ENCODE data around the gene MAGI2.

MAGI2 gene

DNA sequence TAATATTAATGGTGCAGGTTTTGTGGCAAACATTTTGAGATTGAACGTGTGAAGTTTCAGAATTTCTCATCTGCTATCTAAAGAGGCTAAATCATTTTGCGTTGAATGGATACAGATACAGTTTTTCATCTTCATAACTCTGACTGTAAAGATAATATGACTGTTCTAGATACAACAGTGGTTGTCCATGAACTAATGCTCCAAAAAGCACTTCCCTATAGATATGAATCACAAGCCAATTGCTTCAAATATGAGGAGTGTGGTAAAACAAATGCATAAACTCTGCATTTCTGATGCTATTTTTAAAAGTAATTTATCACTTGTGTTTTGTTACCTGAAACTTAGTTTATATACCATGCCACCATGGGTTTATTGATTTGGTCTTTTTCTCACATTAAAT is 750.1 kb downstream of the MAGI2 start:
- DNase-seq = no peak

- no peak for DNase-seq
Observed at GRCh38 chr7:78702770-78703169, 750.7 kb downstream of the MAGI2 start.

DNA sequence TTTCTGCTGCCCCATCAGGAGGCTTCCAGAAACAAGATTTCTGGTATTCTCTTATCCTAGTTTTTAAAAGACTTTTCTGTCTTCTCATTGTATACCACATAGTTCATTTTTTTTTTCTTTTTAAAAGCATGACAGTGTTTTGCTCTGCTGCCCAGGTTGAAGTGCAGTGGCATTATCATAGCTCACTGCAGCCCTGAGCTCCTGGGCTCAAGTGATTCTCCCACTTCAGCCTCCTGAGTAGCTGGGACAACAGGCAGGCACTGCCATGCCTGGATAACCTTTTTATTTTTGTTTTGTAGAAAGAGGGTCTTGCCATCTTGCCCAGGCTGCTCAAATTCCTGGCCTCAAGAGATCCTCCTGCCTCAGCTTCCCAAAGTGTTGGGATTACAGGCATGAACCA is 757.6 kb downstream of the MAGI2 start:
- no peak for DNase-seq

DNA sequence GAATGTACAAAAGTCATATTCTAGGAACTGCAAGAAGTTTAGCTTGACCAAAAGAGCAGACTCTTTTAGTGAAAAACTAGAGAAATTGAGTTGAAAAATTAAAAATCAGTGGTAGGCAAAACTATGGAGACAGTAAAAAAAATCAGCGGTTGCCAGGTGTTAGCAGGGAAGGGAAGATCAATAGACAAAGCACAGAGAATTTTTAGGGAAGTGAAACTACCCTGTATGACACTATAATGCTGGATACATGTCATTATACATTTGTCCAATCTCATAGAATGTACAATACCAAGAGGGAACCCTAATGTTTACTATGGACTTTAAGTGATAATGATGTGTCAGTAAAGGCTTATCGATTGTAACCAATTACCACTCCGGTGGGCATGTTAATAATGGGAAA is 761.9 kb downstream of the MAGI2 start:
- DNase-seq = no peak

- DNase-seq = no peak
Observed at GRCh38 chr7:78690174-78690573, 763.3 kb downstream of the MAGI2 start.

DNA sequence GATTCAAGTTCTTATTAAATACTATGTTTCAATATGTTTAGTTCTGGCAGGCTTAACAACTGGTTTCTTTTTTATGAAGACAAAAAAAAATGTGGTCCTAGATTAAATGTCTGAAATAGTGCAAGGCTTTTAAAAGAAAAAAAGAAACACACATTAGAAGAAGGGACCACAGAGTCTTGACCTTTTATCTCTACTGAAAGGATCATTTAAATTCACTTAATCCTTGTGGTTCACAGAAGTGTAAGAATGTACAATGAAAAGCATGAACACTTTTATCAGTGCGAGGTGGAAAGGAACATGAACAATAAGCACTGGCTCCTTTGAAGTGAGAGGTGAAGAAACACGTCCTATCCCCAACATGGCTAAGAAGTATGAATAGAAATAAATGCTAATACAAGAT is 765.1 kb downstream of the MAGI2 start:
- DNase-seq = no peak

GRCh38 chr7:78686189-78686588 is 767.3 kb downstream of the MAGI2 start:
- no peak for DNase-seq

DNA sequence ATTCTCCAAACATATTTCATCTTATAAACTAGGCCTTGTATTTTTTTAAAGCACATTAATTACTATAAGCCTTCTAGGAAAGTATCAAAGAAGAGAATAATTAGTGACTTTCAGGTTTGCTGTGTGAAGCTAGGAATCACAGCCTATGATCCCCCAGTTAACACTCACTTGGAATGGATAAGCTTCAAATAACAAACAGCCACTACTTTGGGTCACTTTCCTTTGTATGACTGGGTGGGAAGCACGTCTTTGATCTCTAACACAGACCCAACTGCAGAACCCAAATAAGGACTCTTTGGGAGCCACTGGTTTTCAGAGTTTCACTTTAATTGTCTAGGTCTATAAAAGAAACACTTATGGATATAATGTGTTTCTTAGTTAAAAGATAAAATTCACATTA is 769.3 kb downstream of the MAGI2 start:
- no peak for DNase-seq

GRCh38 chr7:78683566-78683965 is 769.9 kb downstream of the MAGI2 start:
- DNase-seq = no peak

DNA sequence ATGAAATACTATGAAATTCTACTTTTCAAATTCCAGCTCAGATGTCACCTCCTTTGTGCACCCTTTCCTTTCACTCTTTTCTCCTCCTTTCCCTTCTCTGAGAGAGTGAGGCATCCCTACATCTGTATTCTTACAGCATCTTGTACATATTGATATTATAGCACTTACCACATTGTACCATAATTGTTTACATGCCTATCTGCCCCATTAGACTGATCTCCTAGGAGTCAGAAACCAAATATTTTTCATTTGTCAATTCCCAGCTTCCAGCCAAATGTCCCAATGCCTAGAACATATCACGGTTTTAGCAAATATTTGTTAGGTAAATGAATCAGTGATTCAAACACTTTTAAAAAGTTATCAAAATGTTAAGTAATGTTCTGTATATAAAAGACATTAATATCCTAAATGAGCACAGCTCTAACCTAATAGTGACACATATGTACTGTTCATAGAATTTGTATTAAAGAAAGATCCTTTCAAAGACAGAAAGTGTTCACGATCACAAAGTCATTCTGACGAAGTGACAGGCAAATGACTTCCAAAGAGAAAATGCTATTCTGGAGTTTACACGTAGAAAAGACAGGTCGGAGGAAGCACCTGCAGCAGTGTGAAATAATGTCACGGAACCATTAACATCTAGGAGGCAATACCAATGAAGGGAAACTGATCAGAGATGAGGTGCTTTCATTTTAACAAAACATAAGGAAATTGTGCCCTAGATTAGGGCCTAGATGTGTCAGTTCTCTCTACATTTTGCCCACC is 774.2 kb downstream of the MAGI2 start:
- no peak for DNase-seq

GRCh38 chr7:78677391-78677790 is 776.1 kb downstream of the MAGI2 start:
- no peak for DNase-seq

GRCh38 chr7:78675511-78675910 is 778.0 kb downstream of the MAGI2 start:
- no peak for DNase-seq

DNA sequence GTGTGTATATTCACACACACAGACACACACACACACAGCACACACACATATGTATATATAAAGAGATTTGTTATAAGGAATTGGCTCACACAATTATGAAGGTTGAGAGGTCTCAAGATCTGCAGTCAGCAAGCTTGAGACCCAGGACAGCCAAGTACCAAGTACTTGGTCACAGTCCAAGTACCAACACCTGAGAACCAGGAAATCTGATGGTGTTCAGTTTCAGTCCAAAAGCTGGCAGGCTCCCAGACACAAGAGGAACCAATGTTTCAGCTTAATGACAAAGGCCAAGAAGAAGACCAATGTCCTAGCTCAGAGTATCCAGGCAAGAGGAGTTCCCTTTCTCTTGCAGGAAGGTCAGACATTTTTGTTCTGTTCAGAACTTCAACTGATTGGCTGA is 780.2 kb downstream of the MAGI2 start:
- no peak for DNase-seq

- no peak for DNase-seq
Observed at GRCh38 chr7:78662939-78663338, 790.5 kb downstream of the MAGI2 start.

DNA sequence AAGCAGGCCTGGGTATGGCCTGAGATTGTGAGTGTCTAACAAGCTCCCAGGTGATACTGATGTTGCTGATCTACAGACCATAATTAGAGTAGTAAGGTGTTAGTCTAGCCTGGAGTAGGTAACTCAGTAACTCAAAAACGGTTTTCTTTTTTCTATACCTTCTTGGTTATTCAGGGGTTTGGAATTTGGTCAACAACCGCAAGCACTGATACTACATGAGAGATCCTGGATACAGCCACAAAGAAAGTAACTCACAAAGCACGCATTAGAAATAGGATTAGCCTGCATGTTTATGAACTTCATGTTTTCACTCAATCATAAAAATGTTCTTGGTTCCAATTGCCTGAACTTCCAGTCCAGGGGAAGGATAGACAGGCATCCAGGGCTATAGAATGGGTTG is 803.5 kb downstream of the MAGI2 start:
- DNase-seq = no peak

DNA sequence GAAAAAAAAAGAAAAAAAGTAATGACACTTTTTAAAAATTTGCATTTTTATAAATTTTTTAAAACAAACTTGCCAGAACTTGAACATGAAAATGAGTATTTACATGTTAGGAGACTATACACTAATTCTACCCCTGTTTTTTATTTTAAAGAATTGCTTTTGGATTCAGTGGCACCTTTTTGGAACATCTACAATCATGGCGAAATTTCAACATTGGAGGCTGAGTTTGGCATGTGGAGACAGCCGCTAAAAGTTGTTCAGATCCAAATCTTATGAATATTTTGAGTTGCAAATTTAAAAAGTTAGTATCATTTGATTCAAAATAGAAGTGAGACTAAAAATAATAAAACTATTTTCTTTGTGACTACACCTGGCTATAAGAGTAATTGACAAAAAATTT is 804.2 kb downstream of the MAGI2 start:
- DNase-seq = no peak

DNA sequence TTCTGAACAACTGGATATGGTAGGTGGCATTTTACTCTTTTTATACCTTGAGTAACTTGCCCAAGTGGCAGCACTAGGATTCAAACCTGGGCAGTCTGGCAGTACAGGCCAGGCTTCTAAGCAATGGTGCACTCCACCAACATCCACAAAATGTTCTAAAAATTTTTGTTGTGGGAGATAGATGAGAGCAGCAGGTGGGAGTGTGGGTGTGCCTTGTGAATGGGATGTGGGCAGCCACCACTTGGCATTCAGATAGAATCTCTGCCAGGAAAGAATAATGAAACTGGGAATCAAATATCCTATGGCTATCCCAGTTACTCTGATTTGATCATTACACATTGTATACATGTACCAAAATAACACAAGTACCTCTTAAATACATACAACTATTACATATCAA is 810.7 kb downstream of the MAGI2 start:
- DNase-seq = no peak

DNA sequence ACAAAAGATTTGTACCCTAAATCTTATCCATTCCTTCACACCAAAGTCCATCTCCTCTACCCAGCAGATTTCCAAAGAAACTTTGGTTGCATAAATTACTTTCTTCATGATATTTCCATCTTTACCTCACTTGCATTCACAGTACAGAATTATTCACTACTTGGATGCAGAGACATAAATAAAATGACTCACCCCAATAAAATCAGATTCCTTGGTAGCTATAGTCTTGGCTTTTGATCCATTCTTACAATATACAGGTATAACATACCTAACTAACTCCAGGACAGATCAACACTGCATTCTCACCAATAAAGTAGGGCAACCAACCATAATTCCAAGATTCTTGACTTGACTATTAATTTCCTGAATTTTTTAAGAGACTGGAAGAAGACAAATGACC is 815.1 kb downstream of the MAGI2 start:
- DNase-seq = no peak

- no peak for DNase-seq
Observed at GRCh38 chr7:78636727-78637126, 816.7 kb downstream of the MAGI2 start.

GRCh38 chr7:78635026-78635793 is 818.3 kb downstream of the MAGI2 start:
- DNase-seq = no peak

DNA sequence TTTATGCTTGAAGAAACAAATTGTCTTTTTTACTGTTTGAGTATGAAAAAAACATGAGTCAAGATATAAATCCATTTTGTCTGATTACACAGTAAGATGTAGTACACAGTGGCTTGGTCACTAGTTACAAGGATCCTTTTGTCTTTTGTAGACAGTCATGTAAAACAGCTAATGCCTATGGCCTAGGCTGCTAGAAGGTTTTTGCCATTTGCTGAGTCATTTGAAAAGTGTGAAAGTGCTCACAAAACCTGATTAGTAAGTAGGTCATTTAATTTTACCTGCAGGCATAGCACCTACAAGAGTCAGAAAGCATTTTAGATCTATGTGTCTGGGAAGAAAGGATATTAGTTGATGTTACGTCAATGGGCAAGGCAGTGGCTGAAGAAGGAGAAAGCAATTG is 819.4 kb downstream of the MAGI2 start:
- DNase-seq = no peak

DNA sequence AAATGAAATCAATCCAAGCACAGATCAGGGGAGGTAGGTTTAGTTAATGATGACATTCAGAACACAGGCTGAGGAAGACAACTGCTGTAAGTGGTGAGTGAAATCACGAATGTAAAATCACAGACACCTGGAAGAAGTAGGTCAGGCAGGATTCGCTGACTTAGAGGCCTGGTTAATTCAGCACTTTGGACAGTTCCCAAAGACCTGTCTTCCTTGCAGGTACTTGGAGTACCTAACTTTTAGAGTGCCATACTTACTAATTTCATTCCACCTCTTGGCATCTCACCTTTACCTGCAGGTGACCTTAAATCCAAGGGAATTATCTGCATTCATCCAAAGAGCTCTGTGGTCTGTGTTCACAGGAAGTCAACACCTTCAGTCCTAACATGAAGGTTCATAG is 832.5 kb downstream of the MAGI2 start:
- no peak for DNase-seq

DNA sequence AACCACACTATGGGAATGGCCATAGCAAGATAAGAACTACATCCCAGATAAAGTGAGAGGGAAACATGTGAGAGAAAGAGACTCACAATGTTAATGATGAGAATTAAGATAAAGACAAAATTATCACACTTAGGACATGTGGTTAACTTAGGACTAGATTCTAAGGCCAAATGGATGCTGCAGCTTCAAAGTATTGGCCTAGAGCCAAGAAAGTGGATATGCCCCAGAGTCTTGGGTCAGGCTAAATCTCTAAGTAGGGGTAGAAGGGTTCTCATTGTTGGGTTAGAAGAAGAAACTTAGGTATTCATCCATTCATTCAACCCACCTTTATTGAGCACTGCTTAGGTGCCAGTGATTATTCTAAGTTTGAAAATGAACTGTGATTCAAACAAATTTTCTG is 836.9 kb downstream of the MAGI2 start:
- DNase-seq = no peak

DNA sequence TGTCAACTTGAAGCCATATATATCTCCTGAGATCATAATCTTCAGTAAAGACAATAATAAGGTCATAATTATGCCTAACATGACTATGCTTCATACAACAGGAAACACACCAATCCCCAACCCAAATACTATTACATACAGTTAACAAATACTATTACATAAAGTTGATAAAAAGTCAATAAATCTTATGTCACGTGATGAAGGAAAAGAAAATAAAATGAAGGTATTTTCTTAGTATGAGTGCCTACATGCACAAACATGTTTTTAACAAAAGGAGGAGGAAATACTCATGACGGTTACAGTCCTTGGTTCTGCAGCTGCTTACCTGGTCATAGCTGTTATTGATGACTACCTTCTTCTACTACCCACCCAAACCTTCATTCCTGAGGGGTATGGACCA is 844.2 kb downstream of the MAGI2 start:
- DNase-seq = no peak

DNA sequence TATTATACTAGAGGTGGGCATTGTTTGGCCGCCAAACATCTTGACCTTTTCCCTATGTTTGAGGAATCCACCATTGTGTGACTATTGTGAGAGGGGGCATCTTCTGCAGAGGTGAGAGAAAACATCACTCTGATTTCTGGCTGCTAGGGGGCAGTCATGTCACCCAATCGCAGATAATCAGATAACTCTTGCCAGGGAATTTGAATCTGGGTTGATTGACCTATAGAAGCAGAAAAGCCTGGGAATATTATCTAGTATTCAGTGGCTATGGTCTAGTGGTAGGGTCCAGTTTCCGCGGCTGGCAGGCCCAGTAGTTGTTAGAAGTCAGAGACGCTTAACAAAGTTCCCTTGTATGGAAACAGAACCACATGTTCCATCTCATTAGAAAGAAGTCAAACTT is 846.4 kb downstream of the MAGI2 start:
- no peak for DNase-seq

Data from NCI-H446 (cell line).